Panc1 (cell line): ENCODE measurements around the gene EQTN. TPM values are rescaled to one million over a fixed set of nuclear protein-coding genes. Genes with fewer than 3 reads are reported as not detected.

Experiments used
- ATAC-seq: fragments of 200-7000 bp; cut with Tn5 transposase; 2 replicates; pipeline ENCODE4 v1.9.1; 2020; ENCODE audit warnings: mild to moderate bottlenecking, moderate library complexity
- BruUV-seq: library from RNA; stranded (reverse); fragments of 400-500 nt; replicated peaks from 2 replicates; lab custom pipeline; 2021; lab: Mats Ljungman, UMichigan
- CTCF ChIA-PET: fragments of 300-600 bp; sonication (Branson Sonifier 250); formaldehyde crosslinking; loops from one replicate; lab custom pipeline; 2022; ENCODE audit warnings: antibody characterized with exemption; lab: Charles Lee
- POLR2A ChIA-PET: fragments of 300-600 bp; sonication (Branson Sonifier 250); formaldehyde crosslinking; loops from one replicate; lab custom pipeline; 2022; ENCODE audit warnings: antibody characterized with exemption; lab: Charles Lee
- DNase-seq: peaks from one replicate; pipeline ENCODE4 v3.0.0-alpha.2; 2010; ENCODE audit warnings: low read depth, low spot score
- H3K27ac ChIP-seq: 2 replicates; pipeline ENCODE4 v1.5.1; 2011; ENCODE audit warnings: mild to moderate bottlenecking, low read length, inconsistent platforms
- H3K27me3 ChIP-seq: fragments of 200-500 bp; sonication (Bioruptor generic); 2 replicates; pipeline ENCODE4 v1.6.0; 2014; ENCODE audit warnings: low read length, inconsistent platforms; ENCODE audit not compliant: control insufficient read depth, insufficient read depth
- H3K36me3 ChIP-seq: fragments of 200-500 bp; sonication (Bioruptor generic); 2 replicates; pipeline ENCODE4 v1.5.1; 2014; ENCODE audit warnings: inconsistent platforms, mild to moderate bottlenecking, low read length, moderate library complexity; ENCODE audit not compliant: control insufficient read depth, insufficient read depth
- H3K4me1 ChIP-seq: 2 replicates; pipeline ENCODE4 v1.5.1; 2011; ENCODE audit warnings: inconsistent platforms, mild to moderate bottlenecking, low read length, moderate library complexity; ENCODE audit not compliant: control insufficient read depth, insufficient read depth
- H3K4me3 ChIP-seq, 2 experiments: 2 replicates each; pipeline ENCODE4 v1.5.1; 2011 to 2012; ENCODE audit warnings: low read depth in 2 of 2, low read length in 2 of 2, mild to moderate bottlenecking in 2 of 2, inconsistent platforms in 1 of 2, moderate library complexity in 1 of 2
- H3K9me3 ChIP-seq: fragments of 200-500 bp; sonication (Bioruptor generic); 2 replicates; pipeline ENCODE4 v1.5.1; 2014; ENCODE audit warnings: low read depth, mild to moderate bottlenecking, inconsistent platforms, low read length, moderate library complexity; ENCODE audit not compliant: control insufficient read depth, insufficient read depth
- POLR2AphosphoS5 ChIP-seq: IDR thresholded peaks from 2 replicates; pipeline ENCODE4 v1.6.1; 2012; ENCODE audit warnings: mild to moderate bottlenecking, low read depth, low read length, moderate library complexity
- SIN3A ChIP-seq: IDR thresholded peaks from 2 replicates; pipeline ENCODE4 v1.6.1; 2012; ENCODE audit warnings: low read depth, mild to moderate bottlenecking, low read length, moderate library complexity, borderline replicate concordance; ENCODE audit not compliant: insufficient read depth
- TCF7L2 ChIP-seq: IDR thresholded peaks from 2 replicates; pipeline ENCODE4 v1.6.1; 2011; ENCODE audit warnings: mild to moderate bottlenecking, low read depth, low read length, inconsistent platforms
- in situ Hi-C: cut with HindIII; loops from 2 replicates; pipeline ENCODE4 v1.10.0; 2016; ENCODE audit warnings: low sequenced_read_pairs, low pct_unique_long_range_greater_than_20kb
- intact Hi-C: fragments of 100-400 bp; cut with micrococcal nuclease; formaldehyde crosslinking; loops from one replicate; pipeline ENCODE4 v1.10.0; 2022; ENCODE audit not compliant: unreplicated experiment
- total RNA-seq: library from RNA; stranded (reverse); gene quantifications from one replicate; pipeline ENCODE4 v1.2.1, GENCODE V29; 2021; ENCODE audit not compliant: unreplicated experiment
- TF ChIP-seq, protein P1 (sequence below), 2 experiments: IDR thresholded peaks; 2 replicates each; pipeline ENCODE4 v1.6.1; 2011 to 2012; ENCODE audit warnings: low read depth in 2 of 2, control low read depth in 1 of 2, low read length in 1 of 2, mild to moderate bottlenecking in 1 of 2, moderate library complexity in 1 of 2; ENCODE audit not compliant: insufficient read depth in 1 of 2
- TF ChIP-seq, protein P2 (sequence below): fragments of 450-650 bp; IDR thresholded peaks from 2 replicates; pipeline ENCODE4 v1.5.1; 2017; ENCODE audit warnings: mild to moderate bottlenecking

EQTN gene
- total RNA-seq, 1 experiment from 2014 or later = not detected

DNA sequence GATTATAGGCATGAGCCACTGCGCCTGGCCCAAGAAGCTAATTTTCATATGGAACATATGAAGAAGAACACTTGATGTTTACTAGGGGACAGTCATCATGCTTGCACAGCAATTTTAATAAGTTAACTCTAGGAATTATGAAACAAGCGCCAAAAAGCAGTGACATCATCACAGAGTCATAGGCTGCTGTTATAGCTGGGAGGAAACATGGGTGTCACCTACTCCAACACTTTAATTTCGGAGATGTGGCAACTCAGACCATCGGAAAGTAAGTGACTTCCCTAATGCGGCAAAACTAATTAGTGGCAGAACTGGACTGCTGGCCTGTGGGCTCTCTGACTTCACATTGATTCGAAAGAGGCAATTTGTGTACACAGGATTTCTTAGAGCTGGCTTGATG lies 38.1 kb upstream of the EQTN start:
- no peak for ATAC-seq
- Histone ChIP-seq H3K27me3 (no peaks in the 10 kb centered on the region), H3K4me3 (no peak overlapping the region), H3K9me3 (no peaks in the 10 kb centered on the region), H3K27ac (no peak overlapping the region), H3K36me3 (no peaks in the 10 kb centered on the region), H3K4me1 (no peaks in the 10 kb centered on the region)
- ChIA-PET CTCF (no interaction called here), POLR2A (no interaction called here)
- DNase-seq = no peak
- TF ChIP-seq POLR2AphosphoS5 (no peak), SIN3A (no peak), TCF7L2 (no peak)
- TF ChIP-seq, protein P1, sequence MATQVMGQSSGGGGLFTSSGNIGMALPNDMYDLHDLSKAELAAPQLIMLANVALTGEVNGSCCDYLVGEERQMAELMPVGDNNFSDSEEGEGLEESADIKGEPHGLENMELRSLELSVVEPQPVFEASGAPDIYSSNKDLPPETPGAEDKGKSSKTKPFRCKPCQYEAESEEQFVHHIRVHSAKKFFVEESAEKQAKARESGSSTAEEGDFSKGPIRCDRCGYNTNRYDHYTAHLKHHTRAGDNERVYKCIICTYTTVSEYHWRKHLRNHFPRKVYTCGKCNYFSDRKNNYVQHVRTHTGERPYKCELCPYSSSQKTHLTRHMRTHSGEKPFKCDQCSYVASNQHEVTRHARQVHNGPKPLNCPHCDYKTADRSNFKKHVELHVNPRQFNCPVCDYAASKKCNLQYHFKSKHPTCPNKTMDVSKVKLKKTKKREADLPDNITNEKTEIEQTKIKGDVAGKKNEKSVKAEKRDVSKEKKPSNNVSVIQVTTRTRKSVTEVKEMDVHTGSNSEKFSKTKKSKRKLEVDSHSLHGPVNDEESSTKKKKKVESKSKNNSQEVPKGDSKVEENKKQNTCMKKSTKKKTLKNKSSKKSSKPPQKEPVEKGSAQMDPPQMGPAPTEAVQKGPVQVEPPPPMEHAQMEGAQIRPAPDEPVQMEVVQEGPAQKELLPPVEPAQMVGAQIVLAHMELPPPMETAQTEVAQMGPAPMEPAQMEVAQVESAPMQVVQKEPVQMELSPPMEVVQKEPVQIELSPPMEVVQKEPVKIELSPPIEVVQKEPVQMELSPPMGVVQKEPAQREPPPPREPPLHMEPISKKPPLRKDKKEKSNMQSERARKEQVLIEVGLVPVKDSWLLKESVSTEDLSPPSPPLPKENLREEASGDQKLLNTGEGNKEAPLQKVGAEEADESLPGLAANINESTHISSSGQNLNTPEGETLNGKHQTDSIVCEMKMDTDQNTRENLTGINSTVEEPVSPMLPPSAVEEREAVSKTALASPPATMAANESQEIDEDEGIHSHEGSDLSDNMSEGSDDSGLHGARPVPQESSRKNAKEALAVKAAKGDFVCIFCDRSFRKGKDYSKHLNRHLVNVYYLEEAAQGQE (IDR thresholded peaks at IDR 0.05; ENCODE audit: insufficient read depth in 1 of 2, low read depth in 2 of 2, low read length in 1 of 2) = no peak
- TF ChIP-seq, protein P2, sequence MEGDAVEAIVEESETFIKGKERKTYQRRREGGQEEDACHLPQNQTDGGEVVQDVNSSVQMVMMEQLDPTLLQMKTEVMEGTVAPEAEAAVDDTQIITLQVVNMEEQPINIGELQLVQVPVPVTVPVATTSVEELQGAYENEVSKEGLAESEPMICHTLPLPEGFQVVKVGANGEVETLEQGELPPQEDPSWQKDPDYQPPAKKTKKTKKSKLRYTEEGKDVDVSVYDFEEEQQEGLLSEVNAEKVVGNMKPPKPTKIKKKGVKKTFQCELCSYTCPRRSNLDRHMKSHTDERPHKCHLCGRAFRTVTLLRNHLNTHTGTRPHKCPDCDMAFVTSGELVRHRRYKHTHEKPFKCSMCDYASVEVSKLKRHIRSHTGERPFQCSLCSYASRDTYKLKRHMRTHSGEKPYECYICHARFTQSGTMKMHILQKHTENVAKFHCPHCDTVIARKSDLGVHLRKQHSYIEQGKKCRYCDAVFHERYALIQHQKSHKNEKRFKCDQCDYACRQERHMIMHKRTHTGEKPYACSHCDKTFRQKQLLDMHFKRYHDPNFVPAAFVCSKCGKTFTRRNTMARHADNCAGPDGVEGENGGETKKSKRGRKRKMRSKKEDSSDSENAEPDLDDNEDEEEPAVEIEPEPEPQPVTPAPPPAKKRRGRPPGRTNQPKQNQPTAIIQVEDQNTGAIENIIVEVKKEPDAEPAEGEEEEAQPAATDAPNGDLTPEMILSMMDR = no peak
- intact Hi-C loops = no loop called here
- in situ Hi-C loops = no loop called here
- no TSS peak for BruUV-seq

DNA sequence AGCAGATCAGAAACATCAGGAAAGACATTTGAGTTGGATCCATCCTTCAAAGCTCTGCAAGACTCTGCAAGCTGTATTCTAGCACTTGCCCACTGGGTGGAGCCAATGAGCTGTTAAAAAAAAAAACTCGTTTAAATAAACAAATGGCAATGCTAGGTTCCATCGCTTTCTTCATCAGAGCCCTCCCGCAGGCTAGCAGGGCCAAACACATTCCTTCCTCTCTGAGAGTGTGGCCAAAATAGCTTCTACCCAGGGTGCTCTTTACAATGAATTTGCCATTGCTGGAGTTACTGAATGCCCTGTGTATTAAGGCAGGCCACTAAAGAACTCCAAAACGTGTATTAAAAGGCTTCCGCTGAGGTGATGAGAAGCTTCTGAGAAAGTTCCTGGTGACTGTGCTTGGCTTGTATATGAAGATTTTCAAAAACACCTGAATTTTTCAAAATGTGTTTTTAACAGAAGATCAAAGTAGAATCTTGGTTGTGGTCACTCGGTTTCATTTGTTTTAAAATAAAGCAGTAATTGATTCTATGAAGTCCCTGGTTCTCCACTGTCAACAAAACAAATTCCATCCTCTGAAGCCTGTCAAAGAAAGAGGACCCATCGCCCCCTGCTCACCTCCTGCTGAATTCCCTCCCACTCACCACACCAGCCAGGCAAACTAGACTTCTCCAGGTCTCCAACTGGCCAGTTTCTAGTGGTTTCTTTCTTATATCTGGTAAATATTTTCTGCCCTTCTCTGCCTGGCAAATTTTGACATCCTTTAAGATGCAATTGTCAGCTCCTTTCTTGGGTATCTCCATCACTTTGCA lies 36.5 kb upstream of the EQTN start:
- in situ Hi-C loops (no loop called here), intact Hi-C loops (loop anchor here (5.0 kb wide), 1 partner anchor 199 kb away; no protein-coding TSS in a partner anchor)
- BruUV-seq = no TSS peak
- Histone ChIP-seq H3K9me3 (no peaks in the 10 kb centered on the region), H3K27ac (no peak overlapping the region), H3K4me1 (no peaks in the 10 kb centered on the region), H3K27me3 (no peaks in the 10 kb centered on the region), H3K4me3 (no peak overlapping the region), H3K36me3 (no peaks in the 10 kb centered on the region)
- ATAC-seq = no peak
- peak; percentile 35 for DNase-seq
- CTCF ChIA-PET = no interaction called here
- POLR2A ChIA-PET = no interaction called here
- TF ChIP-seq, protein P2 = peak; percentile 57
- TF ChIP-seq, protein P1 (IDR thresholded peaks at IDR 0.05; ENCODE audit: insufficient read depth in 1 of 2, low read depth in 2 of 2, low read length in 1 of 2) = no peak
